ENCODE results near the gene RAMAC. TPM values are rescaled to one million over a fixed set of nuclear protein-coding genes. Genes with fewer than 3 reads are reported as not detected.
"Not testable (repeated sequence)": the region's sequence is repeated elsewhere in the genome, so short reads cannot be mapped to it uniquely, and the experiment has no call there.

Gene RAMAC
- total RNA-seq, 2 donors from 2014 or later, result 17.5 to 30.6 TPM

DNA sequence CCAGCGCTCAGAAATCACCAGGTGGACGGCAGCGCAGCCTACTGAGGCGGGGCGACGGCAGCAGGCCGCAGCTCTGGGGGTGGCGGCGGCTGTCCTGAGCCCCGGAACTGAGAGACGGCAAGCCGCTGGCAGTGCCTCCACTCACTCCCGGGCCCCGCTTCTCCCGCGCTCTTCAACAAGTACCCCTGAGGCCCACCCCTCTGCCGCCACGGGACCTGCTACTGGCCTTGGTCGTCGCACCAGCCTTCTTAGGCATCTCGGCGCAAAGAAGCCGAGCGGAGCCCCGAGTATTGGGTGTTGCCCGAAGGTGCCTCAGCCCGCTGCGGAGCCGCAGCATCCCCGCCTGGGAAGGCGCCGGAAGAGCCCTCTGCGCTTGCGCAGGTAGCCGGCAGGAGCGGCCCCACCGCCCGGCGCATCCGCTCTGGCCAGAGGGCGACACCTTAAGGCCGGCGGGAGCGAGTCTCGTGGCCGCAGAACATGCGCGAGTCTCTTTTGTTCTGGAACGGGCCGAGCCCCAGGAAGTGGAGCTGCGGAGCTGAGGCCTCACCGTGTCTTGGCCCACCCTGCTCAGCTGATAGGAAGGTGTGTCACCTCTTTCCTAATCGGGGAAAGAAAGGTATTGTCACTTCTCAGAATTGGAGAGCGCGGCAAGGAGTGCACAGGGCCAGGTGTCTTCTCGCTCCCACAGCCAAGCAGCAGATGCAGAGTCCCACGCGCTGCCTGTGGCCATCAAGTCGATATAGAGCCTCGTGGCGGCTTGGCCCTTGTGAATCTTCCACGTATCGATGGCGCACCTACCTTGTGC, 25.5 kb downstream of the RAMAC start, which contains the start of gene C15orf40:
Gene C15orf40 (minus strand): TSS at position 369 of the 805 bp plus-strand sequence. CDS start 32 bp downstream, at position 337.
- Mint-ChIP-seq H3K4me1 (ENCODE audit: low read depth in 2 of 2) (peaks cover 40 to 49% of the 10 kb centered on the region in 2 donors), H3K36me3 (peaks cover 18% of the 10 kb centered on the region), H3K4me3 (peak within 1 kb of the TSS; percentile 98), H3K27me3 (no peaks in the 10 kb centered on the region), H3K9me3 (peaks cover 5% of the 10 kb centered on the region), H3K27ac (peak within 1 kb of the TSS; percentile 87 to 98)
- DNase-seq (ENCODE audit: low spot score) (peak; percentile 94), ATAC-seq (peak; percentile 96)

DNA sequence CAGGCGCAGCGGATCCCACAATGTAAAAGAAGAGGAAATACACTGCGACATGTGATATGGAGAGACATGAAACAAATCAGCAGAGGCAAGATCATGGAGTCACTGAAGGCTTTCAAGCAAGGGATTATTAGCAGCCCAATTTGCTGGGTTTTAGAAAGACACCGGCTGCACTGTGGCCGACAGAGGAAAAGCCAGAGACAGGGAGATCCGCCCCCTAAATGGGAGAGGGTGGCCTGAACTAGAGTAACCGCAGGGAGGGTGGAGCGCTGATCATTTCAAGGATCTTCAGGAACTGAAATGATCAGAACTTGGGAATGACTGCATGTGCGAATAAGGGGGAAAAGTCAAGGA, 26.0 kb downstream of the RAMAC start:
- H3K36me3 Mint-ChIP-seq, result peaks cover 14% of the 10 kb centered on the region
- DNase-seq (ENCODE audit: low spot score) (no peak), ATAC-seq (no peak)
- peaks cover 39 to 47% of the 10 kb centered on the region in 2 donors for H3K4me1 Mint-ChIP-seq (ENCODE audit: low read depth in 2 of 2)
- peak overlapping the region; percentile 98 for H3K4me3 Mint-ChIP-seq
- H3K27ac Mint-ChIP-seq, result peak overlapping the region; percentile 87 to 98
- no peaks in the 10 kb centered on the region for H3K27me3 Mint-ChIP-seq
- peaks cover 5% of the 10 kb centered on the region for H3K9me3 Mint-ChIP-seq

DNA sequence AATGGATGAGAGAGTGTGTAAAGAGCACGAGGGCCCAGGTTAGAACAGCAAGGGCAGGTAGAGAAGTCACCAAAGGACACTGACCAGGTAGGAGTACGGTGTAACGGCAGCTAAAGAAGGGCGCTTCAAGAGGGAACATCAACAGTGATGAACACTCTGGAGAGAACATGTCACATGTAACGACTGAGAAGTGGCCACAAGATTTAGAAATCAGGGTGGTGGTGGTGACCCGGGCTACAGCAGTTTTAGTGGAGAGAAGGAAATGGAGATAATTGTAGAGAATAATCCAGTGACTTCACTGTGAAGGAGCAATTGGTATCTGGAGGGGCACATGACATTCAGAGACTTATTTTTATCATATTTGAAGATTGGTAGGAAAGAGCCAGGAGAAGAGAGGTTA, 26.6 kb downstream of the RAMAC start:
- peaks cover 10% of the 10 kb centered on the region for H3K36me3 Mint-ChIP-seq
- peak overlapping the region; percentile 87 to 98 for H3K27ac Mint-ChIP-seq
- peaks cover 37 to 44% of the 10 kb centered on the region in 2 donors for H3K4me1 Mint-ChIP-seq (ENCODE audit: low read depth in 2 of 2)
- H3K9me3 Mint-ChIP-seq, result peaks cover 5% of the 10 kb centered on the region
- no peak for DNase-seq (ENCODE audit: low spot score)
- no peaks in the 10 kb centered on the region for H3K27me3 Mint-ChIP-seq
- H3K4me3 Mint-ChIP-seq, result peak overlapping the region; percentile 98
- no peak for ATAC-seq

DNA sequence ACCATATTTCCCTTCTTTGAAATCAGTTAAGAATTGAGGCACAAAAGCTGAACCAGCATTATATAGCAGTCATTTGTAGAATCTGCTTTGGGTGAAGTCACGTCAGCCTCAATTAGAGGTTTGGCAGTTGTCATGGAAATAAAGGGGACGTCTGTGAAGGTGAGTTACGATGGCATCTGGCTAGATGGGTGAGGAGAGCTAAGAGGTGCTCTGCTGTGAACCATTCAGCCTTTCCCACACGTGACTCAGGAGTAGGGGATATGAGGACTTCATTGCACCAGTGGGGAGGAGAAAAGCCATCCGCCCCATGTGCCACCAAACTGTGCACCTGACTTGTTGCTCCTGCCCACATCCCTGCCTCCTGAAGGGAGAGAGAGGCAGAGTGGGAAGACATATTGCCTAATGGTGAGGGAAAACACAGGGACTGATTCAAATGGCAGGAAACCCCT, 28.2 kb downstream of the RAMAC start:
- ATAC-seq (no peak), DNase-seq (ENCODE audit: low spot score) (no peak)
- Mint-ChIP-seq H3K27me3 (no peaks in the 10 kb centered on the region), H3K36me3 (peaks cover 10% of the 10 kb centered on the region), H3K4me1 (ENCODE audit: low read depth in 2 of 2) (peaks cover 37 to 44% of the 10 kb centered on the region in 2 donors), H3K27ac (peak overlapping the region; percentile 4 to 57), H3K4me3 (no peak overlapping the region), H3K9me3 (peaks cover 5% of the 10 kb centered on the region)

DNA sequence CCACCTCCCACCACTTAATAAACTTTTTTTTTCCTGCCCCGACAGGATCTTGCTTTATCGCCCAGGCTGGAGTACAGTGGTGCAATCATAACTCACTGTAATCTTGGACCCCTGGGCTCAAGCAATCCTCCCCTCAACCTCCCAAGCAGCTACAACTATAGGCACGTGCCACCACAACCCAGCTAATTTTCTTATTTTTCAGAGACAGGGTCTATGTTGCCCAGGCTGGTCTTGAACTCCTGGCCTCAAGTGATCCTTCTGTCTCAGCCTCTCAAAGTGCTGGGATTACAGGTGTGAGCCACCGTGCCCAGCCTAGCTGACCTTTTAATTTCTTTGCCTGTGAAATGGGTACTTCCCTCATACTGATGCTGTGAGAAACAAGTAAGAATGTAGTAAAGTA, 29.4 kb downstream of the RAMAC start:
- ATAC-seq (no peak), DNase-seq (ENCODE audit: low spot score) (no peak)
- Mint-ChIP-seq H3K27me3 (no peaks in the 10 kb centered on the region), H3K4me1 (ENCODE audit: low read depth in 2 of 2) (peaks cover 34% of the 10 kb centered on the region in 2 donors), H3K36me3 (peaks cover 10% of the 10 kb centered on the region), H3K4me3 (no peak overlapping the region), H3K9me3 (peaks cover 5% of the 10 kb centered on the region), H3K27ac (peak overlapping the region in 1 of 2 donors; percentile 28)

DNA sequence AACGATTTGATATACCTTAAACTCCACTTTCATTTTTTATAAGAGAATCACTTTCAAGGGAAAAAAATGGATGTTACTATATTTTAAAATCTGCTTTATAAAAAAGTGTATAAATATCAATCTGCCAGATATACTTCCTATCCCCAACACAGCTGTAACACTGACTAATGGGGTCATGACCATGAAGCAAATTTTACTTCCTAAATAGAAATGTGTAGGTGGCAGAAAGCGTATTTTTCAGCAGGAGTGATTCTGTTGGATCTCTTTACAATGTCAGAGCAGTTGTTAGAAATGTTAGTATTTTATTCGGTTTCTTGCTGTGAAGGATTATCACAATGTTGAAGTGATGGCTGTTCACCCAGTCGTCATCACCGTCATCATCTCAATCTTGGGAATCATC, 30.9 kb downstream of the RAMAC start:
- H3K4me3 Mint-ChIP-seq, result no peak overlapping the region

DNA sequence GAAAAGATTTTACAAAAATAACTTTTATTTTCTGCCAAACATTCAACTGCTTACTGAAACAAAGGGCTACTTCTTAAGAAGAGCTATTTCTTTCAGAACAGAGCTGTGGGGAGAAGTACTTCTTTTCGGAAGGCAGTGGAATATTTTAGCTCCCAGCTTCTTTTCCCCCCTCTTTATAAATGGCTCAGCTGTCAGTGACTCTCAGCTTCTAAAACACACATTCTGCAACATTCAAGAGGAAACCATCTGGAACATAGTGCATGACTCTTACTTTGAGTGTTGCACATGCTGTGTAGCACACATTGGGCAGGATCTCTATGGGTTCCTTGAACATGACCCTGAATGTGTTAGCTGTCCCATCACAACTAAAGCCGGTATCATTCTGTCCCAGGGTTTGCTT, 32.4 kb downstream of the RAMAC start:
- ATAC-seq, result no peak

More for the DNA sequence above, 30.9 kb downstream of the RAMAC start:
- DNase-seq (ENCODE audit: low spot score) (no peak), ATAC-seq (no peak)
- peaks cover 6% of the 10 kb centered on the region for H3K36me3 Mint-ChIP-seq
- H3K9me3 Mint-ChIP-seq, result peaks cover 5% of the 10 kb centered on the region
- H3K4me1 Mint-ChIP-seq (ENCODE audit: low read depth in 2 of 2), result peaks cover 22 to 23% of the 10 kb centered on the region in 2 donors
- no peak overlapping the region for H3K27ac Mint-ChIP-seq
- no peaks in the 10 kb centered on the region for H3K27me3 Mint-ChIP-seq

DNA sequence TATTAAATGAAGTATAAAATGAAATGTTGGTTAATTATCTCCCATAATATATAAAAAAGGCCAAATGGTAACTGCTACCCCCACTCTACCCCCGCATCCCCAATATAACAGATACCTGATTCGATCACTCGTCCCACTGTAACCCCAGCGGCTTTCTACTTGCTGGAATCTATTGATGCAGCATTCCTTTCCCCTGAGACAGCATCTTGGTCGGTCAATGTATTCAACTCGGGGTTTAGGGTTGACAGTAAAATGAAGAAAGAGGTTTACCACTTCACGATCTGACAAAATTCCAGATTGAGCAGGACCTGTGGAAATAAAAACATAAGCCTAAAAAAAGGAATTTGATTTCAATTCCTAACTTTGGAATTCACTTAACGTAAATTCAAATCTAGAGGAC, 44.0 kb downstream of the RAMAC start:
- Mint-ChIP-seq H3K9me3 (no peaks in the 10 kb centered on the region), H3K4me3 (no peak overlapping the region), H3K4me1 (ENCODE audit: low read depth in 2 of 2) (peaks cover 16 to 17% of the 10 kb centered on the region in 2 donors), H3K27ac (no peak overlapping the region), H3K36me3 (peaks cover 16% of the 10 kb centered on the region), H3K27me3 (no peaks in the 10 kb centered on the region)
- no peak for DNase-seq (ENCODE audit: low spot score)
- no peak for ATAC-seq

More for the DNA sequence above, 32.4 kb downstream of the RAMAC start:
- Mint-ChIP-seq H3K27ac (no peak overlapping the region), H3K27me3 (no peaks in the 10 kb centered on the region), H3K4me3 (no peak overlapping the region), H3K9me3 (no peaks in the 10 kb centered on the region), H3K36me3 (peaks cover 6% of the 10 kb centered on the region), H3K4me1 (ENCODE audit: low read depth in 2 of 2) (peaks cover 9 to 11% of the 10 kb centered on the region in 2 donors)
- DNase-seq (ENCODE audit: low spot score), result no peak

DNA sequence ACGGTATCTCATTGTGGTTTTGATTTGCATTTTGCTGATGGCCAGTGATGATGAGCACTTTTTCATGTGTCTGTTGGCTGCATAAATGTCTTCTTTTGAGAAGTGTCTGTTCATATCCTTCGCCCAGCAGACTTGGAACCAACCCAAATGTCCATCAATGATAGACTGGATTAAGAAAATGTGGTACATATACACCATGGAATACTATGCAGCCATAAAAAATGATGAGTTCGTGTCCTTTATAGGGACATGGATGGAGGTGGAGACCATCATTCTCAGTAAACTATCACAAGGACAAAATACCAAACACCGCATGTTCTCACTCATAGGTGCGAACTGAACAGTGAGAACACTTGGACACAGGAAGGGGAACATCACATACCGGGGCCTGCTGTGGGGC, 45.2 kb downstream of the RAMAC start:
- Mint-ChIP-seq H3K4me1 (ENCODE audit: low read depth in 2 of 2) (peaks cover 21 to 26% of the 10 kb centered on the region in 2 donors), H3K36me3 (peaks cover 17% of the 10 kb centered on the region)
- not testable (repeated sequence) for DNase-seq (ENCODE audit: low spot score); H3K27me3 Mint-ChIP-seq; ATAC-seq; H3K4me3 Mint-ChIP-seq; H3K27ac Mint-ChIP-seq; H3K9me3 Mint-ChIP-seq

DNA sequence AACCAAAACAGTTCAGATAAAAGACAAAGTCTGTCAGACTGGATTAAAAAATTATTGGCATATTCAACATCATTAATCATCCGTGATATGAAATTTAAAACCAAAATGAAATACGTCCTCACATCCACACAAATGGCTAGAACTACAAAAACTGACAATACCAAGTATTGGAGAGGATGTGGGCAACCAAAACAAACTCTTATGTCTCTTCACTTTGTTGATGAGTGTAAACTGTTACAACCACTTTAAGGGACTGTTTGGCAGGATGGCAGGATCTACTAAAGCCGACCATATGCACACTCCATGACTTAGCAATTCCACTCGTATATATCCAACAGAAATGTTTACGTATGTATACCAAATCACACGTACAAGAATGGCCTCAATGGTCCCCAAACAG, 50.2 kb downstream of the RAMAC start:
- Mint-ChIP-seq H3K36me3 (peaks cover 40% of the 10 kb centered on the region), H3K27me3 (no peaks in the 10 kb centered on the region), H3K4me1 (ENCODE audit: low read depth in 2 of 2) (peaks cover 43 to 52% of the 10 kb centered on the region in 2 donors), H3K9me3 (no peaks in the 10 kb centered on the region), H3K27ac (peak overlapping the region; percentile 83 to 91), H3K4me3 (peak overlapping the region; percentile 82)
- DNase-seq (ENCODE audit: low spot score) (no peak), ATAC-seq (peak in 1 of 2 donors; percentile 88)

DNA sequence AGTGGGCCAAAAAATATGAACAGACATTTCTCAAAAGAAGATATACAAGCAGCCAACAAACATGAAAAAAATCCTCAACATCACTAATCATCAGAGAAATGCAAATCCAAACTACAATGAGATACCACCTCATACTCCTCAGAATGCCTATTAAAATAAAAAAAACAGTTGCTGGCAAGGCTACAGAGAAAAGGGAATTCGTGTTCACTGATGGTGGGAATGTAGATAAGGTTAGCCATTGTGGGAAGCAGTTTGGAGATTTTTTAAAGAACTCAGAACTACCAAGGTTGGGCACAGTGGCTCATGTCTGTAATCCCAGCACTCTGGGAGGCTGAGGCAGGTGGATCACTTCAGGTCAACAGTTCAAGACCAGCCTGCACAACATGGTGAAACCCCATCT, 53.2 kb downstream of the RAMAC start:
- Mint-ChIP-seq H3K9me3 (no peaks in the 10 kb centered on the region), H3K4me3 (no peak overlapping the region), H3K4me1 (ENCODE audit: low read depth in 2 of 2) (peaks cover 42 to 62% of the 10 kb centered on the region in 2 donors), H3K27ac (peak overlapping the region; percentile 83 to 91), H3K27me3 (no peaks in the 10 kb centered on the region), H3K36me3 (peaks cover 43% of the 10 kb centered on the region)
- DNase-seq (ENCODE audit: low spot score) (no peak), ATAC-seq (no peak)

Other genes starting within 250 kb of the RAMAC start
- gene FSD2, start 180.1 kb upstream of the RAMAC start, total RNA-seq, result not detected
- 10 to 100 TPM; 12.7 to 13.7 TPM for gene WHAMM, start 176.6 kb upstream of the RAMAC start, total RNA-seq
- 1 to 10 TPM; 3.1 to 4.5 TPM for gene HOMER2, start 33.5 kb upstream of the RAMAC start, total RNA-seq
- gene C15orf40, start 25.4 kb downstream of the RAMAC start, total RNA-seq, result 10 to 100 TPM; 23.7 to 25.5 TPM
- gene BTBD1, start 81.0 kb downstream of the RAMAC start, total RNA-seq, result 10 to 100 TPM; 63.3 to 71.9 TPM
- 10 to 100 TPM; 15.0 to 23.7 TPM for gene TM6SF1, start 121.4 kb downstream of the RAMAC start, total RNA-seq
- gene HDGFL3, start 221.6 kb downstream of the RAMAC start, total RNA-seq, result 10 to 100 TPM; 83.1 to 94.7 TPM